ENCODE data around the gene RPS17.
"Not testable (repeated sequence)": the region's sequence is repeated elsewhere in the genome, so short reads cannot be mapped to it uniquely, and the experiment has no call there.

Gene RPS17

DNA sequence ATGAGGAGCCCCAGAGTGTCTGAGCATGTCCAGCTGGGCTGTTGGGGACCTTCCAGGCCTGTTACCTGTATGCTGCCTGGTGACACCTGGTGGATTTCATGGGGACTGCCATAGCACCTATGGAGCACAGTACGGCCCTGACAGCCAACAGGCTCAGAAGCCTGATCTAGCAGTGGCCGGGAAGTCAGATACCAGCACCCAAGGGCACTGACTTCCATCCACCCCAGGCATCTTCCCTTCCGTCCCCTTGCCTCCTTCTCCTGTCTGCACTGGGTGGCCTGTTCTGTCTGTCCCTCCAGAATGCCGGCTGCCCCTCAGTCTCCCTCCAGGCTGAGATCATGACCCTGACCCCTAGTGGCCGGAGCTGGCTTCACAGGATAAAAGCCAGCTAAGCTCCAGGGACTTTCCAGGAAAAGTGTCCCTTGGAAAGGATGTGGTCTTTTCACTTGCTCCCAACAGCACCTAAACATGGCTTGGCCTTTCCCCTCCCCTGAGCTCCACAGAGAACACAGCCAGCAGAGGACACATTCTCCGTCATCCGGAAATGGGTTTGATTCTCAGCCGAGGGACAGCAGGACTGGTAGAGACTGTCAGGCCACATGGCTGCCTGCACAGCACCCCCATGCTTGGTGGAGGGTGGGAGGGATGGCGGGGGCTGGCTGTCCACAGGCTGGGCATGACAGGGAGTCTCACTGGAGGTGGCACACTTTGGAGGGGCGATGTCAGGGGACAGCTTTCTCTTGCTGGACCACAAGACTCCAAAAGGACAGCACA lies 9.5 kb downstream of the RPS17 start:
- ATAC-seq = peak; percentile 88
- TF ChIP-seq PPARA (CRISPR knock-in tag; IDR thresholded peaks at IDR 0.05; ENCODE audit: borderline replicate concordance) = no peak

- no peak for ATAC-seq
- TF ChIP-seq POU6F1 (CRISPR knock-in tag; IDR thresholded peaks at IDR 0.05; ENCODE audit: borderline replicate concordance, low read depth) = no peak
- no peak for TF ChIP-seq PPARA (CRISPR knock-in tag; IDR thresholded peaks at IDR 0.05; ENCODE audit: borderline replicate concordance)
- TF ChIP-seq SNAI2 (CRISPR knock-in tag; IDR thresholded peaks at IDR 0.05) = no peak
- TF ChIP-seq TCF4 (CRISPR knock-in tag; IDR thresholded peaks at IDR 0.05; ENCODE audit: borderline replicate concordance) = no peak
- TF ChIP-seq OSR1 (CRISPR knock-in tag; IDR thresholded peaks at IDR 0.05) = no peak
- no peak for TF ChIP-seq CSDC2 (CRISPR knock-in tag; IDR thresholded peaks at IDR 0.05)
- no peak for TF ChIP-seq RARB (CRISPR knock-in tag; IDR thresholded peaks at IDR 0.05)
- no peak for TF ChIP-seq BACH2 (CRISPR knock-in tag; IDR thresholded peaks at IDR 0.05; ENCODE audit: borderline replicate concordance)
- no peak for TF ChIP-seq TOX (CRISPR knock-in tag; IDR thresholded peaks at IDR 0.05; ENCODE audit: borderline replicate concordance)
- TF ChIP-seq ZNF70 (CRISPR knock-in tag; IDR thresholded peaks at IDR 0.05) = no peak
These were observed 10.3 kb downstream of the RPS17 start for GRCh38 chr15:82530006-82530405.

DNA sequence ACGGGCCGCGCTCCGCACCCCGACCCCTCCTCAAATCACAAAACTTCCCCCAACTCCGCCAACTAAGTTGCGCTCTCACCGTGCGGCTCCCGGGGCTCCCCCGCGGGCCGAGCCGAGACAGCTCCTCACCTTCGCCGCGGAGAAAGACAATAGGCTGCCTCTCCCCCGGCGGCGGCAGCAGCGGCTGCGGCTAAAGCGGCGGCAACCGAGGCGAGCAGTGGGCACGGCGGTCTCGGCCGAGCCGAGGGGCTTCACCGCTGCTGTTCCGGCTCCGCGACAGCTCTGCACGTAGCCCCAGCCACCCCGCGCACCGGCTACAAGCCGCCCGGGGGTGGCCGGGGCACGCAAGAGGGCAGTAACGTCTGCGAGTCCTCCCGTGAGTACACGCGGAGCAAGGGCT lies 26.7 kb downstream of the RPS17 start:
- not testable (repeated sequence) for ATAC-seq

DNA sequence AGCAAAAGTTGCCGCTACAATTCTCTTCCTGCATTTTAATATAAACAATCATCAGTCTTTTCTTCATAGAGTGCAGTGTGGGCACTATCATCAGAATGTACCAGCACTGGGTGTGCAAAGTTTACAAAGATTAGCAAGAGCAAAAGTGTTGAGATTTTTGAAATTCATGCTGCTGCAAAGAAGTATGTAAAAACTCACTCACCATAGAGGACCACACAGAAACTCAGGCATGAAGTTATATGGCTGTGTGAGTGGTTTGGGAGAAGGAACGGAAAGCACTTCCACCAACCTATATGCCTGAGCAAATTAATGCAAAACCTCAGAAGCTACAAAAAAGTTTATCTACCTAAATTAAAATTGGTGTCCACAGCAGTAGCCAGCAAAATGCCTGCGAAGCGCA lies 32.6 kb downstream of the RPS17 start:
- ATAC-seq = not testable (repeated sequence)

GRCh38 chr15:82507087-82507486 lies 33.2 kb downstream of the RPS17 start:
- not testable (repeated sequence) for ATAC-seq

DNA sequence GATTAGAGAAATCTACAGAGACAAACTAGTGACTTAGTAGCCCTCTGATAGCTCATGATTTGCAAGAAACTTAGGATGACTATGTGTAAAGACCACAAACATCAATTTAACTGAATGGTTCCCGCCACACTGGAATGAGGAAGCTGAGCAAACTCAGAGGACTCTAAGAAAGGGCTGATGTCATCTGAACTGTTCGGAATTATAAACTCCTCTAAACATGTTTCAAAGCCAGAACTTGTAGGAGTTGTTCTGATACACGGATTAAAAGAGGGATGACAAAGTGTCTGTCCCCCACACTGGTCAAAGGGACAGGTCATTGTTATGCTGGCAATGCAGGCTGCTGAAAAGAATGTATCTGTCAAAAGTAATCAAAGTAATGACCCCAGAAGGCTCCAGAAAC lies 34.4 kb downstream of the RPS17 start:
- peak; percentile 95 for ATAC-seq

DNA sequence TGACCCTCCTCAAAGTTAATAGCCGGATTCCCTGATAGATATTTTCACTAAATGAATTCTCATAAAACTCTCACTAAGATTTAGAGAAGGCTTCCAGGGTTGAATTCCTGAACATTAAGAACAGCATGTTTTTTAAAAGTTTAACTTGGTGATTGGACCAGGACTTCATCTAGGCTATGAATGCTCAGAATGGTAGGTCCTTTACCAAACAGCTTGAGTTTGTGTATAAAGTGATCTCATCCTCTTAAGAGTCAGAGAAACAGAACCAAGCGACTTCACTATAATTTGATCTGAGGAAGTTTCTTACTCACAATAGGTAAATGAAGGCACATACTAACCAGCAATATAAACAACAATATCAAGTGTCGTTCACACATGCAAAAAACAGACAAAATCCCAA lies 36.2 kb downstream of the RPS17 start:
- not testable (repeated sequence) for ATAC-seq

DNA sequence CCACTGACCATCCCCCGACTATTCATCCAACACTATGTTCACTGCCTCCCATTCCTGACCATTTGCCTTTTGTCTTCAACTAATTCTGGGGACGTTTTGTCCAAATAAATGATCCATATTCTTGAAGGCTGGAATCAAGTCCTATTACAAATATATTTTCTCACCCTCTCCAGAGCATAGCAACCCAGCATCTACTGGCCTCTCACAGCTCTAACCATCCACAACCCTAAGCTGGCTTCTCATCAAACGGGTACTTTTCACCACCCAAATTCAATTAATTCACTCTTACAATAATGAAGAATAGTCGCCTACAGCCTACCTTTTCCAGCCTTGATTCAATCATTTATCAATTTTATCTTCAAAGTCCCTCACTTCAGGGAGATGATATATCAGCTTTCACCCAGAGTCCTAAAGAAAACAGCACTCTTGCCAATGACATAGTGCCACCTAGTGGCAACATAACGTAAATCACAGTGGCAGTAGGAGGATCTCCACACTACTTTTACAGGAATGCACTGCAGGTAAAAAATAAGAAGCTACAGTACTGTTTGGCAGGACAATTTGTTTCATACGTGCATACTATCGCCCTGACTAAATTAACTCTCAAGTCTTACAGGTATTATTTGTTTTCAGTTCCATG lies 37.4 kb downstream of the RPS17 start:
- ATAC-seq = peak; percentile 80

- ATAC-seq = not testable (repeated sequence)
These were observed 39.5 kb downstream of the RPS17 start for GRCh38 chr15:82500772-82501171.

GRCh38 chr15:82497978-82498377 lies 42.3 kb downstream of the RPS17 start:
- not testable (repeated sequence) for ATAC-seq

- ATAC-seq = not testable (repeated sequence)
These were observed 52.0 kb downstream of the RPS17 start for GRCh38 chr15:82488250-82488649.

- not testable (repeated sequence) for ATAC-seq
These were observed 53.2 kb downstream of the RPS17 start for GRCh38 chr15:82487045-82487444.
